Suprapubic skin (tissue), 4 donors: ENCODE measurements around the gene STOX1. TPM values are rescaled to one million over a fixed set of nuclear protein-coding genes. Genes with fewer than 3 reads are reported as not detected.
A peak's percentile ranks its signal among the peaks of the same experiment; 100 is the strongest.

Experiments used
- DNase-seq, 2 donors: peaks; one replicate each; pipeline ENCODE4 v3.0.0-alpha.2; 2019; ENCODE audit warnings: low spot score in 2 of 2
- H3K27ac ChIP-seq: fragments of 200-600 bp; sonication (generic); one replicate; pipeline ENCODE4 v1.5.1; 2019
- H3K27me3 ChIP-seq: fragments of 200-600 bp; sonication (generic); one replicate; pipeline ENCODE4 v1.5.1; 2019
- H3K36me3 ChIP-seq: fragments of 200-600 bp; sonication (generic); one replicate; pipeline ENCODE4 v1.5.1; 2019
- H3K4me1 ChIP-seq: fragments of 200-600 bp; sonication (generic); one replicate; pipeline ENCODE4 v1.5.1; 2019
- H3K4me3 ChIP-seq: fragments of 200-600 bp; sonication (generic); one replicate; pipeline ENCODE4 v1.5.1; 2019; ENCODE audit warnings: mild to moderate bottlenecking
- H3K9me3 ChIP-seq: fragments of 200-600 bp; sonication (generic); one replicate; pipeline ENCODE4 v1.5.1; 2019
- EP300 ChIP-seq: sonication (generic); formaldehyde crosslinking; IDR thresholded peaks from one replicate; pipeline ENCODE4 v1.6.1; 2017; ENCODE audit warnings: antibody characterized with exemption
- POLR2A ChIP-seq, 2 donors: fragments of 450-650 bp; IDR thresholded peaks; one replicate each; pipeline ENCODE4 v1.6.1; 2017; ENCODE audit warnings: antibody characterized with exemption in 2 of 2, mild to moderate bottlenecking in 2 of 2, moderate library complexity in 2 of 2
- POLR2AphosphoS5 ChIP-seq, 3 donors: sonication (generic); formaldehyde crosslinking; IDR thresholded peaks; one replicate each; pipeline ENCODE4 v1.6.1; 2017; ENCODE audit warnings: antibody characterized with exemption in 3 of 3
- WGBS: methylation state at CpG from one replicate; pipeline ENCODE4 v1.1.5; 2018; 5-methylcytosine and 5-hydroxymethylcytosine counted together
- total RNA-seq, 4 donors: library from RNA; depleted of rRNA; stranded (reverse); fragments of >200 nt; gene quantifications; one replicate each; pipeline ENCODE4 v1.1.0, GENCODE V29; 2016
- TF ChIP-seq, protein P1 (sequence below), 2 donors: fragments of 200-600 bp in 1 of 2; fragments of 450-650 bp in 1 of 2; sonication (generic) in 1 of 2; IDR thresholded peaks; one replicate each; pipeline ENCODE4 v1.5.1; 2016 to 2019; ENCODE audit warnings: antibody characterized with exemption in 2 of 2, mild to moderate bottlenecking in 1 of 2, moderate library complexity in 1 of 2

The STOX1 gene
- total RNA-seq, 4 donors from 2014 or later: 0.64 to 2.2 (median 1.4) TPM

DNA sequence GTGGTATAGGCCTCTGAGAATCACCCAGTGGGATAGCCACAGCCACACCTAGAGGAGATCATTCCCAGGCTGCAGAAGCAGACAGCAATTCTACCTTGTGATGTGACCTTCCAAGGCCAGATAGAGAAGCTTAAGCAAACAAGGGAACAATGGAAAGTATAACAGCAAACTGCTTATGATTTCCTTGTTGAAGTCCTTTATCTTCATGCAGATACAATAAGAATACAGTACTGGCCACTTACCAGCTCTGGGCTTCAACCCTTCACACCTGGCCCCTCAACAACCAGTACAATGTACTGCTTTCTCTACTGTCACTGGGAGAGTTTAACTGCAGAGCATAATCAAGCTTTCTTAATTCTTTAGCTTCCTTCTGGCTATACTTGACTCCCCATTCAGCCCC lies 51.2 kb downstream of the STOX1 start:
- DNase-seq: no peak
- Histone ChIP-seq H3K4me3 (no peak overlapping the region), H3K36me3 (no peaks in the 10 kb centered on the region), H3K9me3 (no peaks in the 10 kb centered on the region), H3K27ac (no peak overlapping the region), H3K4me1 (no peaks in the 10 kb centered on the region), H3K27me3 (no peaks in the 10 kb centered on the region)
- no peak for TF ChIP-seq POLR2A (IDR thresholded peaks at IDR 0.05)
- TF ChIP-seq POLR2AphosphoS5 (IDR thresholded peaks at IDR 0.05): no peak
- TF ChIP-seq, protein P1, sequence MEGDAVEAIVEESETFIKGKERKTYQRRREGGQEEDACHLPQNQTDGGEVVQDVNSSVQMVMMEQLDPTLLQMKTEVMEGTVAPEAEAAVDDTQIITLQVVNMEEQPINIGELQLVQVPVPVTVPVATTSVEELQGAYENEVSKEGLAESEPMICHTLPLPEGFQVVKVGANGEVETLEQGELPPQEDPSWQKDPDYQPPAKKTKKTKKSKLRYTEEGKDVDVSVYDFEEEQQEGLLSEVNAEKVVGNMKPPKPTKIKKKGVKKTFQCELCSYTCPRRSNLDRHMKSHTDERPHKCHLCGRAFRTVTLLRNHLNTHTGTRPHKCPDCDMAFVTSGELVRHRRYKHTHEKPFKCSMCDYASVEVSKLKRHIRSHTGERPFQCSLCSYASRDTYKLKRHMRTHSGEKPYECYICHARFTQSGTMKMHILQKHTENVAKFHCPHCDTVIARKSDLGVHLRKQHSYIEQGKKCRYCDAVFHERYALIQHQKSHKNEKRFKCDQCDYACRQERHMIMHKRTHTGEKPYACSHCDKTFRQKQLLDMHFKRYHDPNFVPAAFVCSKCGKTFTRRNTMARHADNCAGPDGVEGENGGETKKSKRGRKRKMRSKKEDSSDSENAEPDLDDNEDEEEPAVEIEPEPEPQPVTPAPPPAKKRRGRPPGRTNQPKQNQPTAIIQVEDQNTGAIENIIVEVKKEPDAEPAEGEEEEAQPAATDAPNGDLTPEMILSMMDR (IDR thresholded peaks at IDR 0.05): no peak
- TF ChIP-seq EP300: no peak

DNA sequence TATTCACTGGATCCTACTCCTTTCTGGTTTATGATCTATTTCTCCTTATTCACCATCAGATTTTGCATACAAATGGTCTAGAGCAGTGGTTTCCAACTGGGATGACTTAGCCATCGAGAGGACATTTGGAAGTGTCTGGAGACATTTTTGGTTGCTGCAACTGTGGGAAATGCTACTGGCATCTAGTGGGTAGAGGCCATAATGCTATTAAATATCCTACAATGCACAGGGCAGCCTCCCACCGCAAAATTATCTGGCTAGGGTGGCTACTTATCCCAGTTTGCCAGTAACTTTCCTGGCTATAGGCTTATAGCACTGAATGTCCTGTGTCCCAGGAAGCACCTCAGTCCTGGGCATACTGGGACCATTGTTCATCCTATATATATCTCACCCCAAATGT lies 52.3 kb downstream of the STOX1 start:
- TF ChIP-seq EP300 (no peak), POLR2A (IDR thresholded peaks at IDR 0.05) (no peak), POLR2AphosphoS5 (IDR thresholded peaks at IDR 0.05) (no peak)
- TF ChIP-seq, protein P1 (IDR thresholded peaks at IDR 0.05): no peak
- WGBS: 95% methylated on average over 2 of the region's 2 CpGs
- Histone ChIP-seq H3K4me1 (no peaks in the 10 kb centered on the region), H3K36me3 (no peaks in the 10 kb centered on the region), H3K27me3 (no peaks in the 10 kb centered on the region), H3K27ac (no peak overlapping the region), H3K9me3 (no peaks in the 10 kb centered on the region), H3K4me3 (no peak overlapping the region)
- no peak for DNase-seq

DNA sequence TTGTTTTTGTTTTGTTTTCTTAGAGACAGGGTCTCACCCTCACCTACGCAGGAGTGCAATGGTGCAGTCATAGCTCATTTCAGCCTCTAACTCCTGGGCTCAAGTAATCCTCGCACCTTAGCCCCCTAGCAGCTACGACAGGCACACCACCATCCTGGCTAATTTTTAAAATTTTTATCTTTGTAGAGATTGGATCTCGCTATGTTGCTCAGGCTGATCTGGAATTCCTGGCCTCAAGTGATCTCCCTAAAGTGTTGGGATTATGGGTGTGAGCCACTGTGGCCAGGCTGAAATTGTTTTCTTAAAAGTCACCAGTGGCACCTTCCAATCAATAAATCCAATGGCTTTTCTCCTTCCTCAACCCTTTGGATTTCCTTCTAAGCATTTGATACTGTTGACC lies 52.9 kb downstream of the STOX1 start:
- 96% methylated on average over 4 of the region's 4 CpGs for WGBS
- no peaks in the 10 kb centered on the region for H3K4me1 ChIP-seq
- H3K9me3 ChIP-seq: no peaks in the 10 kb centered on the region
- H3K27me3 ChIP-seq: no peaks in the 10 kb centered on the region
- H3K4me3 ChIP-seq: no peak overlapping the region
- no peak overlapping the region for H3K27ac ChIP-seq
- TF ChIP-seq EP300: no peak
- TF ChIP-seq, protein P1 (IDR thresholded peaks at IDR 0.05): no peak
- no peak for TF ChIP-seq POLR2A (IDR thresholded peaks at IDR 0.05)
- no peak for TF ChIP-seq POLR2AphosphoS5 (IDR thresholded peaks at IDR 0.05)
- DNase-seq: no peak
- H3K36me3 ChIP-seq: no peaks in the 10 kb centered on the region

DNA sequence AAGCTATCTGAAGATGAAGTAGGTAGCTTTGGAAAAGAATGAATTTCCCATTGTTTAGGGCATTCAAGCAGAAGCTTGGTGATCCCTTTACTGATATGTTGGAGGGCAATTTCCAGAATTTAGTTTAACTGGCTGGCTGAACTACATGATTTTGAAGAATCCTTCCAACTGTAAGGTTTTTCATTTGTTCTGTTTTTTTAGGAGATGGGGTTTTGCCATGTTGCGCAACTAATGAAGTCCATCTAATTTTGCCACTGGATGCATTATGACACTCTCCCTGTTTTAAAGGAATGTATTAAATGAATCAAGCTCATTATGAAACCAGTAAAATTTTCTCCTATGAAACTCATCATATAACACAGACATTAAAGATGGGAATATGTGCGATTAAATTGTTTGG lies 67.7 kb downstream of the STOX1 start:
- DNase-seq: no peak
- Histone ChIP-seq H3K4me3 (no peak overlapping the region), H3K4me1 (peaks cover 2% of the 10 kb centered on the region), H3K27ac (no peak overlapping the region), H3K27me3 (no peaks in the 10 kb centered on the region), H3K36me3 (no peaks in the 10 kb centered on the region), H3K9me3 (no peaks in the 10 kb centered on the region)
- 89% methylated on average over 2 of the region's 2 CpGs for WGBS
- no peak for TF ChIP-seq EP300
- TF ChIP-seq, protein P1 (IDR thresholded peaks at IDR 0.05): no peak
- TF ChIP-seq POLR2A (IDR thresholded peaks at IDR 0.05): no peak
- no peak for TF ChIP-seq POLR2AphosphoS5 (IDR thresholded peaks at IDR 0.05)

DNA sequence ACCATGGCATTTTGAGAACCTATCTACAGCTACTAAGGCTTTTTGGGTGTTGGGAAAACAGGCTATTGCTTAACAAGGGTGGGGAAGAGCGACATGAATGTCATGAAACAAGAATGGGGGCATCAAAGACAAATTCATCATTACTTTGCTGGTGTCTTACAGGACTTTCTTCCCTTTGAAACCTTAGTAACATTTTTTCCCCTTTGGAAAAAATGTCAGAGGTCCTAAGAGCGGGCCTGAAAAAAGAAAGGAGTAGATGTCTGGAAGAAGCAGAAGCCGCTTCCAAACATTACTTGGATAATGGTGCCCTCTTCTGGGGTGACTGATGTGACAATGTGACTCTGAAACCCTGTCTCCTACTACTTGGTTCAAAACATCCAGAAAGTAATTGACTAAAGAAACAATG lies 70.0 kb downstream of the STOX1 start:
- H3K27ac ChIP-seq: no peak overlapping the region
- DNase-seq: no peak
- H3K36me3 ChIP-seq: no peaks in the 10 kb centered on the region
- H3K27me3 ChIP-seq: no peaks in the 10 kb centered on the region
- 32% methylated on average over 3 of the region's 3 CpGs for WGBS
- no peak overlapping the region for H3K4me3 ChIP-seq
- TF ChIP-seq, protein P1 (IDR thresholded peaks at IDR 0.05): peak; percentile 29 to 41
- no peak for TF ChIP-seq EP300
- no peaks in the 10 kb centered on the region for H3K9me3 ChIP-seq
- H3K4me1 ChIP-seq: peaks cover 12% of the 10 kb centered on the region
